ENCODE measurements around the gene LGALS9. TPM values are rescaled to one million over a fixed set of nuclear protein-coding genes. Genes with fewer than 3 reads are reported as not detected.
"Not testable (repeated sequence)": the region's sequence is repeated elsewhere in the genome, so short reads cannot be mapped to it uniquely, and the experiment has no call there.

Gene LGALS9
- polyA plus RNA-seq, 2 donors, result 25.5 to 29.5 TPM

DNA sequence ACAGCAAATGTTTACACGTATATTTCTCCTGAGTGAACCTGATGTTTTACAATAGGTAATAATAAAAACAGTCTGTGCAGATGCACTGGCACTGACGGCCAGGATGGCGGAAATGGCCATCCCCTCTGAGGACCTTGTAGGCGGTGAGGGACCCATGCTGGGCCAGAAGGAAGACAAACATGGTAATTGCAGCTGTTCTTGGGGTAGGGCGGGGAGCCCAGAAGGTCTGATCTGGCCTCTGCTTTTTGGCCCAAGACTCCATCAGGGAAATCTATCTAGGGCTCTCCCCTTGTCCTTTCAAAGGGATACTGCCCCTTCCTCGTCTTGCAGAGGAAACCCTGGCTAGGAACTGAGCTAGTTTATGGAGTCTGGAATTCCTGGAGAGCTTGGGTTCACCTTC, 7.4 kb upstream of the LGALS9 start:
- no peak overlapping the region for H3K27ac ChIP-seq (ENCODE audit: low read depth in 2 of 2, low read length in 1 of 2)
- H3K4me3 ChIP-seq (ENCODE audit: low read depth in 1 of 2, low read length in 2 of 2), result no peak overlapping the region
- no peaks in the 10 kb centered on the region for H3K4me1 ChIP-seq (ENCODE audit: control insufficient read depth in 2 of 2, insufficient read depth in 2 of 2, low read length in 1 of 2)
- no peaks in the 10 kb centered on the region for H3K9me3 ChIP-seq (ENCODE audit: control insufficient read depth in 2 of 2, insufficient read depth in 1 of 2, low read depth in 1 of 2, low read length in 1 of 2)
- H3K27me3 ChIP-seq (ENCODE audit: control insufficient read depth in 1 of 2, insufficient read depth in 2 of 2, low read length in 2 of 2), result no peaks in the 10 kb centered on the region
- H3K36me3 ChIP-seq (ENCODE audit: control insufficient read depth in 2 of 2, insufficient read depth in 2 of 2, low read length in 1 of 2), result peaks cover 22 to 49% of the 10 kb centered on the region in 2 donors
- 88 to 92% methylated on average over 6 of the region's 6 CpGs for WGBS, 2 donors

DNA sequence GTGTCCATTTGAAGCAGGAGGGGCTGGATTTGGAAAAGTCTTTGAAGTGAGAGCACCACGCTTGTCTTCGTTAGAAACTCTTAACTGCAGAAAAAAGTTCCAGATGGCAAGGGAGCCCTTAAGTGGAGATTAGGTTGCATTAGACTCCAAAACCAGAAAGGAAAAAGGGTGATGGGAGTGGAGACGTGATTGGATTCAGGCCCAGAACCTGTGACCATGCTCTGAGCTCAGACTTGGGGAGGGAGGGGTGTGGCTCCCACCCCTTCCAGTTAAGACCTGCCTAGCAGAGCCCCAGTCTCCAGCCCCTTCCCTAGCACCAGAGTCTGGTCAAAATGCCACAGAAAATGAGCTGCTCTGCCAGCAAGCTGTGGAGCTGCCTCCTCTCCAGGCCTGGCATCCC, 6.4 kb upstream of the LGALS9 start:
- 76 to 77% methylated on average over 3 of the region's 3 CpGs for WGBS, 2 donors
- peaks cover 22 to 46% of the 10 kb centered on the region in 2 donors for H3K36me3 ChIP-seq (ENCODE audit: control insufficient read depth in 2 of 2, insufficient read depth in 2 of 2, low read length in 1 of 2)
- no peak overlapping the region for H3K27ac ChIP-seq (ENCODE audit: low read depth in 2 of 2, low read length in 1 of 2)
- no peak overlapping the region for H3K4me3 ChIP-seq (ENCODE audit: low read depth in 1 of 2, low read length in 2 of 2)
- no peaks in the 10 kb centered on the region for H3K4me1 ChIP-seq (ENCODE audit: control insufficient read depth in 2 of 2, insufficient read depth in 2 of 2, low read length in 1 of 2)
- no peaks in the 10 kb centered on the region for H3K9me3 ChIP-seq (ENCODE audit: control insufficient read depth in 2 of 2, insufficient read depth in 1 of 2, low read depth in 1 of 2, low read length in 1 of 2)
- no peaks in the 10 kb centered on the region for H3K27me3 ChIP-seq (ENCODE audit: control insufficient read depth in 1 of 2, insufficient read depth in 2 of 2, low read length in 2 of 2)

- Histone ChIP-seq H3K9me3 (ENCODE audit: control insufficient read depth in 2 of 2, insufficient read depth in 1 of 2, low read depth in 1 of 2, low read length in 1 of 2) (no peaks in the 10 kb centered on the region), H3K4me1 (ENCODE audit: control insufficient read depth in 2 of 2, insufficient read depth in 2 of 2, low read length in 1 of 2) (no peaks in the 10 kb centered on the region), H3K4me3 (ENCODE audit: low read depth in 1 of 2, low read length in 2 of 2) (no peak overlapping the region), H3K36me3 (ENCODE audit: control insufficient read depth in 2 of 2, insufficient read depth in 2 of 2, low read length in 1 of 2) (peaks cover 22 to 37% of the 10 kb centered on the region in 2 donors), H3K27ac (ENCODE audit: low read depth in 2 of 2, low read length in 1 of 2) (no peak overlapping the region), H3K27me3 (ENCODE audit: control insufficient read depth in 1 of 2, insufficient read depth in 2 of 2, low read length in 2 of 2) (no peaks in the 10 kb centered on the region)
- 84 to 86% methylated on average over 5 of the region's 5 CpGs for WGBS, 2 donors
Observed at GRCh38 chr17:27625856-27626255, 5.1 kb upstream of the LGALS9 start.

DNA sequence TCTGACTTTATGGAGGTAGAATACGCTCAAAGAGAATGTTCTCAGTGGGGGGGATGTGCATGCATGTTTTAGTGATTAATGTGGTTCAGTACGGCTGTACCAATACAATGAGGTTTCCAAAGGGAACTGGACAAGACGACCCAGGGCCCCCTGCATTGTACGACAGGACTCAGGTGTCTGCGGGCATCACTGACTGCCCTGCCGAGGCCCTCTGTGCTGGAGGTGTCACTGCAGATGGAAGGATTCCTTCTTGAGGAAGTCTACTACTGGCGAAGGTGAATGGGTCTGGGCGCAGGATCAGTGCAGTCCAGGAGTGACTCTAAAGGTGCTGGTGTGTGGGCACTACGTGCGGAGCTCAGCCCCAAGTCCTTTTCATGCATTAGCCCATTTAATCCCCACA, 3.5 kb upstream of the LGALS9 start:
- peaks cover 22 to 27% of the 10 kb centered on the region in 2 donors for H3K36me3 ChIP-seq (ENCODE audit: control insufficient read depth in 2 of 2, insufficient read depth in 2 of 2, low read length in 1 of 2)
- no peaks in the 10 kb centered on the region for H3K9me3 ChIP-seq (ENCODE audit: control insufficient read depth in 2 of 2, insufficient read depth in 1 of 2, low read depth in 1 of 2, low read length in 1 of 2)
- WGBS, 2 donors, result 92 to 93% methylated on average over 10 of the region's 10 CpGs

GRCh38 chr17:27628376-27628775, 2.6 kb upstream of the LGALS9 start:
- Histone ChIP-seq H3K27me3 (ENCODE audit: control insufficient read depth in 1 of 2, insufficient read depth in 2 of 2, low read length in 2 of 2) (no peaks in the 10 kb centered on the region), H3K4me1 (ENCODE audit: control insufficient read depth in 2 of 2, insufficient read depth in 2 of 2, low read length in 1 of 2) (peaks cover 4 to 9% of the 10 kb centered on the region in 2 donors), H3K36me3 (ENCODE audit: control insufficient read depth in 2 of 2, insufficient read depth in 2 of 2, low read length in 1 of 2) (peaks cover 16 to 25% of the 10 kb centered on the region in 2 donors), H3K9me3 (ENCODE audit: control insufficient read depth in 2 of 2, insufficient read depth in 1 of 2, low read depth in 1 of 2, low read length in 1 of 2) (no peaks in the 10 kb centered on the region), H3K4me3 (ENCODE audit: low read depth in 1 of 2, low read length in 2 of 2) (no peak overlapping the region), H3K27ac (ENCODE audit: low read depth in 2 of 2, low read length in 1 of 2) (no peak overlapping the region)
- 89 to 91% methylated on average over 5 of the region's 5 CpGs for WGBS, 2 donors

More for the DNA sequence above, 3.5 kb upstream of the LGALS9 start:
- Histone ChIP-seq H3K27me3 (ENCODE audit: control insufficient read depth in 1 of 2, insufficient read depth in 2 of 2, low read length in 2 of 2) (no peaks in the 10 kb centered on the region), H3K4me3 (ENCODE audit: low read depth in 1 of 2, low read length in 2 of 2) (no peak overlapping the region), H3K4me1 (ENCODE audit: control insufficient read depth in 2 of 2, insufficient read depth in 2 of 2, low read length in 1 of 2) (peaks cover 0 to 5% of the 10 kb centered on the region in 2 donors), H3K27ac (ENCODE audit: low read depth in 2 of 2, low read length in 1 of 2) (no peak overlapping the region)

- not testable (repeated sequence) for H3K27ac ChIP-seq (ENCODE audit: low read depth in 2 of 2, low read length in 1 of 2); H3K9me3 ChIP-seq (ENCODE audit: control insufficient read depth in 2 of 2, insufficient read depth in 1 of 2, low read depth in 1 of 2, low read length in 1 of 2); H3K4me3 ChIP-seq (ENCODE audit: low read depth in 1 of 2, low read length in 2 of 2); H3K27me3 ChIP-seq (ENCODE audit: control insufficient read depth in 1 of 2, insufficient read depth in 2 of 2, low read length in 2 of 2)
- H3K4me1 ChIP-seq (ENCODE audit: control insufficient read depth in 2 of 2, insufficient read depth in 2 of 2, low read length in 1 of 2), result peaks cover 4 to 14% of the 10 kb centered on the region in 2 donors
- H3K36me3 ChIP-seq (ENCODE audit: control insufficient read depth in 2 of 2, insufficient read depth in 2 of 2, low read length in 1 of 2), result peaks cover 11 to 16% of the 10 kb centered on the region in 2 donors
- 51 to 66% methylated on average over 3 of the region's 3 CpGs for WGBS, 2 donors
Observed at GRCh38 chr17:27629260-27629659, 1.7 kb upstream of the LGALS9 start.

DNA sequence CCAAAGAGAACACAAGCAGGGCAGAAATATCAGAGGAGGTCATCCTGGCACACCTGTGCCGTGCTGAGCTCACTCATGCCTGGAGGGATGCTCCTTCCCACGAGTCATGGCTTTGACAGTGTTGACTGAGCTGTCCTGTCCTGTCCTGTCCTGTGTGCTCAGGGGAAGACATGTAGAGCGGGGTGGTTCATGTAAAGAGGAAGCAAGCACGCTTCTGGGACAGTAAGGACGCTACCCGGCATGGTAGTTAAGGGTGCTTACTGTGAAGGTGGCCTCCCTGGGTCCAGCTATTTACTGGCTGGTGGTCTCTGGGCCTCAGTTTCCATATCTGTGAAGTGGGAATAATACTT, 398 bp downstream of the LGALS9 start:
- peak overlapping the region; percentile 33 to 46 for H3K4me3 ChIP-seq (ENCODE audit: low read depth in 1 of 2, low read length in 2 of 2)
- WGBS, 2 donors, result 26 to 42% methylated on average over 6 of the region's 6 CpGs
- no peaks in the 10 kb centered on the region for H3K27me3 ChIP-seq (ENCODE audit: control insufficient read depth in 1 of 2, insufficient read depth in 2 of 2, low read length in 2 of 2)
- peaks cover 4 to 14% of the 10 kb centered on the region in 2 donors for H3K4me1 ChIP-seq (ENCODE audit: control insufficient read depth in 2 of 2, insufficient read depth in 2 of 2, low read length in 1 of 2)
- peak overlapping the region; percentile 92 for H3K27ac ChIP-seq (ENCODE audit: low read depth in 2 of 2, low read length in 1 of 2)
- peaks cover 0 to 5% of the 10 kb centered on the region in 2 donors for H3K36me3 ChIP-seq (ENCODE audit: control insufficient read depth in 2 of 2, insufficient read depth in 2 of 2, low read length in 1 of 2)
- no peaks in the 10 kb centered on the region for H3K9me3 ChIP-seq (ENCODE audit: control insufficient read depth in 2 of 2, insufficient read depth in 1 of 2, low read depth in 1 of 2, low read length in 1 of 2)

DNA sequence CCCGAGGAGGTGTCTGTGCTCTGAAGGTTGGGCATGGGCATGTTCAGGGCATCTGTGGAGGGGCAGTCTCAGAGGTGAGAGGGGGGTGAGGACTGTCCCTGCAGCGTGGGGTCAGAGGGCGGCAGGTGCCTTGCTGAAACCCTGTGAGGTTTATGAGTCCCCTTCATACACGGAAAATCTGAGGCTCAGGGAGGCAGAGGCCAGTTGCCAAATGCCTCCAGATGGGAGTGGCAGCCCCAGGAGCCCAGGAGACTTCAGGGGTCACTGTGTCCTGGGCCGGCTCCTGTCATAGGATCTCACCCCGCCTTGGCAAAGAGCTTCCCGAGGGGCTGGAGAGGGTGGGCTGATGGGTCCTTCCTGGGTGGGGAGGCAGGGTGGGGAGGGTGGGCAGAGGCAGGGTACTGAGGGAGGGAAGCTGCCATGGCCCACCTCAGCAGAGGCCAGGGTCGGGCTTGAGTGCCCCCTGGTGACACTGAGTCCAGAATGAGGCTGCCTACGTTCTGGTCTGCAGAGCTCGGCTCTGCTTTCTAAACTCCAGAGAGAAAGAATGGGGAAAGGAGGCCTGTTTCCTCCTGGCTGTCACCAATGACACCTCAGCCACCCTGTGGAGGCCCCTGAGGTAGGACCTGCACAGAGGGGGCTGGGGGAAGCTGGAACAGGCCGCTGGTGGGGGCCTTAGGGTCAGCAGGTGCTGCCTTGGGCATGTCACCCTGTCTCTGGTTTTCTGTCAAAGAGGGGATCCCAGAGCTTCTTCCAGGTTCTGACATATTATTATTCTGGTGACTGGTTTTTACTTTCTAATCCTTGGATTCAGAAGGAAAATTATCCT, 1.1 kb downstream of the LGALS9 start:
- 36 to 45% methylated on average over 11 of the region's 11 CpGs for WGBS, 2 donors

GRCh38 chr17:27632766-27633165, 1.8 kb downstream of the LGALS9 start:
- Histone ChIP-seq H3K27ac (ENCODE audit: low read depth in 2 of 2, low read length in 1 of 2) (peak overlapping the region in 1 of 2 donors; percentile 61), H3K4me1 (ENCODE audit: control insufficient read depth in 2 of 2, insufficient read depth in 2 of 2, low read length in 1 of 2) (peaks cover 4 to 14% of the 10 kb centered on the region in 2 donors)
- 26 to 36% methylated on average over 9 of the region's 9 CpGs for WGBS, 2 donors
- H3K9me3 ChIP-seq (ENCODE audit: control insufficient read depth in 2 of 2, insufficient read depth in 1 of 2, low read depth in 1 of 2, low read length in 1 of 2); H3K4me3 ChIP-seq (ENCODE audit: low read depth in 1 of 2, low read length in 2 of 2); H3K27me3 ChIP-seq (ENCODE audit: control insufficient read depth in 1 of 2, insufficient read depth in 2 of 2, low read length in 2 of 2); H3K36me3 ChIP-seq (ENCODE audit: control insufficient read depth in 2 of 2, insufficient read depth in 2 of 2, low read length in 1 of 2): not testable (repeated sequence)

More for the DNA sequence above, 1.1 kb downstream of the LGALS9 start:
- Histone ChIP-seq H3K9me3 (ENCODE audit: control insufficient read depth in 2 of 2, insufficient read depth in 1 of 2, low read depth in 1 of 2, low read length in 1 of 2) (no peaks in the 10 kb centered on the region), H3K27me3 (ENCODE audit: control insufficient read depth in 1 of 2, insufficient read depth in 2 of 2, low read length in 2 of 2) (no peaks in the 10 kb centered on the region), H3K4me3 (ENCODE audit: low read depth in 1 of 2, low read length in 2 of 2) (peak overlapping the region; percentile 33 to 46), H3K27ac (ENCODE audit: low read depth in 2 of 2, low read length in 1 of 2) (peak overlapping the region; percentile 92), H3K36me3 (ENCODE audit: control insufficient read depth in 2 of 2, insufficient read depth in 2 of 2, low read length in 1 of 2) (peaks cover 0 to 4% of the 10 kb centered on the region in 2 donors), H3K4me1 (ENCODE audit: control insufficient read depth in 2 of 2, insufficient read depth in 2 of 2, low read length in 1 of 2) (peaks cover 4 to 14% of the 10 kb centered on the region in 2 donors)
